ENCODE measurements around the gene PVALB. TPM values are rescaled to one million over a fixed set of nuclear protein-coding genes. Genes with fewer than 3 reads are reported as not detected.

The PVALB gene
- total RNA-seq, 2 donors from 2014 or later, result not detected

DNA sequence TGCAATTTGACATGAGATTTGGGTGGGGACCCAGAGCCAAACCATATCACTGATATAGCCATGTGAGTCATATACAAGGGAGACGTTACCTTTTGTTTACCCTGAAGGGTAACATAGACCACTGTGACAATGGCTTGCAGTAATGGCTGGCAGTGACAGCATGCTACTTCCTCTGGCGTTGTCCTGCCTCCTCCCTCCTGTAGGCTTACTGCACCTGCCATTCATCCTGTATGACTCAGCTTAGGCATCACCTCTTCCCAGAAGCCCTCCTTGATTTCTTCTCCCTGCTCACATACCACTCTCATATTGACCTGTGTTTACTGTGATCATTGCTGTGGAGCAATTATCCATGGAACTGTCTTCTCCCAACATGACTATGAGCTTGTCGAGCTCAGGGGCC lies 12.0 kb upstream of the PVALB start:
- peak; percentile 43 to 51 for ATAC-seq
- H3K36me3 Mint-ChIP-seq, result peaks cover 0 to 4% of the 10 kb centered on the region in 2 donors
- no peak for DNase-seq (ENCODE audit: low spot score in 2 of 2)
- no peaks in the 10 kb centered on the region for H3K9me3 Mint-ChIP-seq
- H3K27ac Mint-ChIP-seq, result no peak overlapping the region

DNA sequence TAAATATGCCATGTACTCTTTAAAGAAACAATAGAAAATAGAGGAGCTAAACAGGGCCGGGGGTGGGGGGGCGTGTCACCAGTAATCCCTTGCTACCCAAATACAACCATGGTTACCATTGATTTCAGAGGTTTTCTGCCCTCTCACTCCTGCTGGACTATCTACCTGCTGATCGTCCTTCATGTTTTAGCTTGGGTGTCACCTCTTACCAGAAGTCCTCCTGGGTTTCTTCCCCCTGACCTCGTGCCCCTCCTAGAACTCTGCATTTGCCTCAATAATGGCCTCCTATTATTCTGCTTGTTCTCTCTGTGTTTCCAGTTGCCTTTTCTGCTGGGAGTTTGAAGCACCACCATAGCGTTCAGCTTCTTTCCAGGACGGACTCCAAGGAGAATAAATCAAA lies 9.4 kb upstream of the PVALB start:
- ATAC-seq, result no peak
- DNase-seq (ENCODE audit: low spot score in 2 of 2), result no peak
- Mint-ChIP-seq H3K9me3 (no peaks in the 10 kb centered on the region), H3K36me3 (no peaks in the 10 kb centered on the region), H3K27ac (no peak overlapping the region)

DNA sequence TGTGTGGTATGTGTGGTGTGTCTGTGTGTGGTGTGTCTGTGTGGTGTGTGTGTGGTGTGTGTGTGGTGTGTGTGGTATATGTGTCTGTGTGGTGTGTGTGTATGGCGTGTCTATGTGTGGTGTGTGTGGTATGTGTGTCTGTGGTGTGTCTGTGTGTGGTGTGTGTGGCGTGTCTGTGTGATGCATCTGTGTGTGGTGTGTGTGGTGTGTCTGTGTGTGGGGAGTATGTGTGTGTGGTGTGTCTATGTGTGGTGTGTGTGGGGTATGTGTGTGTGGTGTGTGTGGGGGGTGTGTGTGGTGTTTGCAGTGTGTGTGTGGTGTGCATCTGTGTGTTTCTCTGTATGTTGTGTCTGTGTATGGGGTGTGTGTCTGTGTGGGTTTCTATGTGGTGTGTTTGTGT lies 7.8 kb upstream of the PVALB start:
- H3K27ac Mint-ChIP-seq, result no peak overlapping the region
- no peaks in the 10 kb centered on the region for H3K9me3 Mint-ChIP-seq
- ATAC-seq (no peak), DNase-seq (ENCODE audit: low spot score in 2 of 2) (no peak)
- no peaks in the 10 kb centered on the region for H3K36me3 Mint-ChIP-seq

DNA sequence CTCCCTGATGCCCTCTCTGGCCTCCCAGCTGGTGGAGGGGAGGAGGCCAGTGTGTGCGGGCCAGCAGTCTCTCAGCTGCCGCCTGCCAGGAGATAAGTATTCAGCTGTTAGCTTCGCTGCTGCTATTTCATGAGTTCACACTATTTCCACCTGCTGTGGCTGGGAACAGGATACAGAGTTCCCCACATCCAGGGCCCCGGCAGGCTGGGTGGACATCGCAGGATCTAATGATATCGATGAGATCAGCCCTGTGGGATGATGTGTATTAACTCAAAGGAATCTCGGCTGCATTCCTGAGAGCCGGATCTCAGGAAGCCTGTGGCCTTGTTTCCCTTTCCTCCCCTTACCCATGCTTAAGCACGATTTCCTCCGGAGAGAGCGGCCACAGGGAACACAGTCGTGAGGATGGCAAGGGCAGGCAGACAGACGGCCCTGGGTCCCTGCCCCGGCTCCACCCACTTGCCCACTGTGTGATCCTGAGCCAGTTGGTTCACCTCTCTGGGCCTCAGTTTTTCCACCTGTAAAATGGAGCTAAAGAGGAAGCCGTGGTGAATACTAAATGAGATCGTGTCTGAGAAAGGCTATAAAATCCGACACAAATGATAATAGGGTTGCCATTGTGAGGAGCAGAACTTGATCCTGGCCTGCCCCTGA lies 6.5 kb upstream of the PVALB start:
- no peaks in the 10 kb centered on the region for H3K36me3 Mint-ChIP-seq
- no peaks in the 10 kb centered on the region for H3K9me3 Mint-ChIP-seq
- no peak for ATAC-seq
- no peak overlapping the region for H3K27ac Mint-ChIP-seq
- DNase-seq (ENCODE audit: low spot score in 2 of 2), result no peak

DNA sequence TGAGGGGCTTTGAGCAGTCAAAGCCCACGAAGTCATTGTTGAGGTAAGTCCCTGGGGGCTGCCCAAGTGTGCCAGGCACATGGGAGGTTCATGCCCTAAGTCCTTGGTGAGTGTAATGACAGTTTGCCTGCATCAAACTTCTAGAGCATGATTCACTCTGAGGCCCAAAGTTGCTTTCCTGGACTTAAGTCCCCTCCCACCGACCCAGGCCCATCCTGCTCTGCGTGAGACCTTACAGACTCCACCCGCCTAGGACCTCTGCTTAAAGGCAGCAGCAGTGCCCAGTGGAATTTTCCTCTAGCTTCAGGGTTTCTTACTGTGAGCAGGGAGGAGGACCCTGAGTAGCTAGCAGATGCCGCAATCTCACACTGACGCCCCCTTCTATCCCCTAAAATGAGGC lies 5.7 kb upstream of the PVALB start:
- ATAC-seq, result no peak
- peaks cover 0 to 3% of the 10 kb centered on the region in 2 donors for H3K36me3 Mint-ChIP-seq

DNA sequence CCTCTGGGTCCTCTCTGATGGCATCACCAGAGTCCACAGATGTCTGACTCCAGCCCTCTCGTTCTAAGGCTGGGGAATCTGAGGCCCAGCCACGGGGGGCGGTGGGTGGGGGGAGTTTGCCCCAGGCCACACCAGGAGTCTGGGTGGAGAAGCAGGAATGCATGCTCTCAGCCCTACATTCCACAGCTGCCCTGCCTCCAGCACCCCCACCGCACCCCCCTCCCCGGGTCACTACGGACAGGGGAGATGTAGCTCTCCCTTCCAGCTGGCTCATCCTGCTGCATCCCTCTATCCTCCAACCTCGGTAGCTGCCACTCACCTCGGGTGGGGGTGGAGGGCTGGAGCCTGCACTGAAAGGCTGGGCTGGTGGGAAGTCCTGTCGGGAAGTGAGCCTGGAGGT lies 2.3 kb upstream of the PVALB start:
- no peak for ATAC-seq
- peaks cover 0 to 6% of the 10 kb centered on the region in 2 donors for H3K36me3 Mint-ChIP-seq
- no peak overlapping the region for H3K27ac Mint-ChIP-seq
- H3K9me3 Mint-ChIP-seq, result no peaks in the 10 kb centered on the region
- no peak for DNase-seq (ENCODE audit: low spot score in 2 of 2)

More for the DNA sequence above, 5.7 kb upstream of the PVALB start:
- Mint-ChIP-seq H3K27ac (no peak overlapping the region), H3K9me3 (no peaks in the 10 kb centered on the region)
- DNase-seq (ENCODE audit: low spot score in 2 of 2), result no peak

DNA sequence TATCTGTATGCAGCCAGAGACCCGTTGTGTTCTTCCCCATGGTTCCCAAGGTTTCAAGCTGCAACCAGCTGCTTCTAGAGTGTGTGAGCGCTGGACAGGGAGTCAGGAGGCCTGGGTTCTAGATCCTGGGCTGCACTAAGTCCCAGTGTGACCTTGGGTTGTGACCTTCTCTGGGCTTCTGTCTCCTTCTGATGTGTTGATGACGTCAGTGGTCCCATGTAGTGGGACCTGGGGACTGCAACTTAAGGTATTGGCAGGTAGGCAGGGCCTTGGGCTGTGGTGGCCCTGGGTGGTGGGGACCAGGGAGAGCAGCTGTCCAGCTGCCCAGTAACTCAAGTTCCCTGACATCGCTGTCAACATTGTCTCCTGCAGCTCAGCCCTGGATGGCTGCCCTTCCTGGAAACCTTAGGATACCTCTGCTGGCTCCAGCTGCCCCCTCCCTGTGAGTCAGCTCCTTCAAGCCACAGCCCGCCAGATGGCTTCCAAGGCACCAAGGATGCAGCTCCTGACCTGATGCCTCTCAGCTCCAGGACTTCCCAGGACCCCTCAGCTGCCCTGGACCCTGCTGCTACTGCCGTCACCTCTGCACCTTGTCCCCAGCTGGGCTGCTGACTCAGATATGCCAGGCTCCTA lies 1.3 kb upstream of the PVALB start:
- DNase-seq (ENCODE audit: low spot score in 2 of 2), result no peak
- no peaks in the 10 kb centered on the region for H3K9me3 Mint-ChIP-seq
- ATAC-seq, result no peak
- no peak overlapping the region for H3K27ac Mint-ChIP-seq
- peaks cover 0 to 6% of the 10 kb centered on the region in 2 donors for H3K36me3 Mint-ChIP-seq

DNA sequence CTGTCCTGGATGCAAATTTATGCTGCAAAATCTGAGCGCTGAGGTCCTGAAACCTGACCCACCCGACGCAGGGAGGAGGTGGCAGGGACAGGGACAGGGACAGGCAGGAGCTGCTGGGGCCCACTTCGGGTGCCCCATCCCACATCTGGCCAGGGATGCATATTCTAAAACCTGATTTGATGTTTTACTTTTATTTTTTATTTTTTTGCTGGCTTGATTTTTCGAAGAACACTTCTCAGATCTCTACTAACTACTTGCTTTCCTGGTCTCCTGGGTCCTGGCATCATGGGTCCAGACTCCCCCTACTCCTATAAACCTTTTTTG lies 652 bp upstream of the PVALB start:
- no peaks in the 10 kb centered on the region for H3K9me3 Mint-ChIP-seq
- H3K36me3 Mint-ChIP-seq, result peaks cover 0 to 6% of the 10 kb centered on the region in 2 donors
- no peak overlapping the region for H3K27ac Mint-ChIP-seq
- DNase-seq (ENCODE audit: low spot score in 2 of 2) (no peak), ATAC-seq (no peak)

DNA sequence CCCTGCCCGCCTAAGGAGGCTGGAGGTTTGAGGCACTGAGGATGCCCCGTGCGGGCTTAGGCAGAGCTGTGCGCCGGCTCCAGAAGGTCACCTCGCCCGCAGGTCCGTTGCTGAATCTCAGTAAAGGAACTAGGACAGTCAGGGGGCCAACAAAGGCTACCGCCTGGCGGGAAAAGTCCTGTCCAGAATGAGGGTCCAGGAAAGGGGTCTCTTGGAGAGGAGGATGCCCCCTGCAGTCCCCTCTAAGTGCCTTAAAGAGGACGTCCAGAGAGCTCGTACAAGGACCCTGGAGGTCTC lies 548 bp downstream of the PVALB start:
- no peaks in the 10 kb centered on the region for H3K9me3 Mint-ChIP-seq
- H3K27ac Mint-ChIP-seq, result no peak overlapping the region
- DNase-seq (ENCODE audit: low spot score in 2 of 2) (no peak), ATAC-seq (peak in 1 of 2 donors; percentile 9)
- peaks cover 0 to 6% of the 10 kb centered on the region in 2 donors for H3K36me3 Mint-ChIP-seq

DNA sequence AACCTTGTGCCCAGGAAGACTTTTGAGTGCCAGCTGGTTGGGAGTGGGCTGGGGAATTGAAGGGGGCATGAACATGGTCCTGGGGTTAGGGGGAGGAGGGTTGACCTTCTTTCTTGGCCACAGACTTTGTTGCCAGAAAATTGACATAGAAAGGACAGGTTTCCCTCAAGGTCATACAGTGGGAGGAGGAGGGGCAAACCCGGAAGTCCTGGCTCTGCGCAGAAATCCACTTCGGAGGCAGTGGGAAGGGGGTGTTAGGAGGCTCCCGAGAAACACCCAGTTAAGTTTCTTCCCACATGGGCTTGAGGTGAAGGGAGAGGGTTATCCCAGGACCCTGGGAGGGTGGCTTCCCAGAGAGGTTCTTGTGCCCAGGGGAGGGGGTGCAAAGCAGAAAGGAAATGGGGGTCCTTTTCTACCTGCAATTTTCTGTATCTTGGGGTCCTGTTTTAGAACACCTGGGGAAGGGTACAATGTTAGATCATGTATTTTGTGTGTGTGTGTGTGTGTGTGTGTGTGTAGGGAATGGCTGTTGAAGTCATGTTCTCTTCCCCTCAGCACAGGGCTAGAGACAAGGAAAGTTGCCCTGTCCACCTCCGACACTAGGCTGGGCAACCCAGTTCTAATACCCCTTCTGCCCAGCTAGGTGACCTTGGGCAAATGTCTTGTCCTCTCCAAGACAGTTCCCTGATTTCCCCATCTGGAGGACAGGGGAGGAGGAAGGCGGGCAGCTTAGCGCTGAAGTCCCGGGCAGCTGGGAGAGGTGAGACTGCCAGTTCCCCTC lies 1.1 kb downstream of the PVALB start:
- ATAC-seq (no peak), DNase-seq (ENCODE audit: low spot score in 2 of 2) (no peak)
- Mint-ChIP-seq H3K9me3 (no peaks in the 10 kb centered on the region), H3K36me3 (peaks cover 0 to 6% of the 10 kb centered on the region in 2 donors), H3K27ac (no peak overlapping the region)

DNA sequence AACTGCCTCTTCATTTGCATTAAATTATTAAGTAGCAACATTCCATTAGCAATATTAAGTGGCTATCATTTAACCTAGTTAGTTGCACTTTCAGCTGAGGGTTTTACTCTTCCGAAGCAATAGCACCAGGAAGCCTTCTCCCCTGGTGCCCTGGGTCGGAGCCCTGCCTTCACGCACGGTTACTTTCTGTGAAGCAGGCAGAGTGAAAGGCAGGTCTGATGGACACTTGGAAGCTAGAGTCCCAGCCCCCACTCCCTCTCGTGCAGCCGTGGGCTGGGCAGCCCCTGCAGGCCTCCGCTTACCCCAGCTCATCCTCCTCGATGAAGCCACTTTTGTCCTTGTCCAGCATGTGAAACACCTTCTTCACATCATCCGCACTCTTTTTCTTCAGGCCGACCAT lies 2.0 kb downstream of the PVALB start:
- no peak overlapping the region for H3K27ac Mint-ChIP-seq
- no peaks in the 10 kb centered on the region for H3K9me3 Mint-ChIP-seq
- peaks cover 0 to 6% of the 10 kb centered on the region in 2 donors for H3K36me3 Mint-ChIP-seq
- no peak for ATAC-seq
- DNase-seq (ENCODE audit: low spot score in 2 of 2), result no peak

DNA sequence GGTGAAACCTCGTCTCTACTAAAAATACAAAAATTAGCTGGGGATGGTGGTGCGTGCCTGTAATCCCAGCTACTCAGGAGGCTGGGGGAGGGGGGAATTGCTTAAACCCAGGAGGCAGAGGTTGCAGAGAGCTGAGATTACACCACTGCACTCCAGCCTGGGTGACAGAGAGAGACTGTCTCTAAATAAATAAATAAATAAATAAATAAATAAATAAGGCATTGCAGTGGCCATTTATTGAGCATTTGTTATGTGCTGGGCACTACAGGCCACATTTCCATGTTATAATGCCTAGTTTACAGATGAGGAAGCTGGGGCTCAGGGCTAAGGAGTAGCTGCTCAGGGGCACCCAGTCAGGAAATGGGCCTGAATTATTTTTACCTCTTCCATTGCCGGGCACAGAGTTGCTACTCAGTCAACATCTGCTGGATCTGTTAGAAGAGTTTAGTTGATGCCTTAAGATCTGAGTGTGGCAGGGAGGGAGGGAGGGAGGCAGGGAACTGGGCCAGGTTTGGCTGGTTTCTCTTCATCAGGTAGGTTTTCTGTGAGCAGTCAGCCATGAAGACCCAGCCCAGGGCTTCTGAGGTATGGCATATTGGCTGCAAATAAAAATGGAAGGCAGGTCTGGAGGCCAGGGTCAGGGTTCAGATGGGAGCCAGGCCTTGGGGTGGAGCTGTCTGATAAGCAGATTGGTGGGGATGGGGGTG lies 5.6 kb downstream of the PVALB start:
- ATAC-seq, result no peak
- no peaks in the 10 kb centered on the region for H3K36me3 Mint-ChIP-seq
- DNase-seq (ENCODE audit: low spot score in 2 of 2), result no peak
- no peaks in the 10 kb centered on the region for H3K9me3 Mint-ChIP-seq
- no peak overlapping the region for H3K27ac Mint-ChIP-seq

DNA sequence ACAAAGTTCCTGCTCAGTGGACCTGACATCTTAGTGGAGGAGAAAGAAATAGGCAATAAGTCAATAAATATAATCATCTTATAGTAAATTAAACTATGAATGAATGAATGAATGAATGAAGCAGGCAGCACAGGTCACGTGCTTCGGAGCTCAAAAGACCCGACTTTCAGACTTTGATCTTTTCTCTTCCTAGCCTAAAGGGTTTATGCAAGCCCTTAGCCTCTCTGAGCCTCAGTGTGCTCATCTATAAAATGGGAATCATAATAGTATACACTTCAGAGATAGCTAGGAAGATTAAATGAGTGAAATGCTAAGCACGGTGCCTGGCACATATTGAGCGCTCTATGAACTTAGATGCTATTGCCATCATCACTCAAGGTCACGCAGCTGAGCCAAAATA lies 7.5 kb downstream of the PVALB start:
- Mint-ChIP-seq H3K36me3 (no peaks in the 10 kb centered on the region), H3K9me3 (no peaks in the 10 kb centered on the region), H3K27ac (peak overlapping the region in 1 of 2 donors; percentile 27)
- DNase-seq (ENCODE audit: low spot score in 2 of 2) (no peak), ATAC-seq (no peak)

DNA sequence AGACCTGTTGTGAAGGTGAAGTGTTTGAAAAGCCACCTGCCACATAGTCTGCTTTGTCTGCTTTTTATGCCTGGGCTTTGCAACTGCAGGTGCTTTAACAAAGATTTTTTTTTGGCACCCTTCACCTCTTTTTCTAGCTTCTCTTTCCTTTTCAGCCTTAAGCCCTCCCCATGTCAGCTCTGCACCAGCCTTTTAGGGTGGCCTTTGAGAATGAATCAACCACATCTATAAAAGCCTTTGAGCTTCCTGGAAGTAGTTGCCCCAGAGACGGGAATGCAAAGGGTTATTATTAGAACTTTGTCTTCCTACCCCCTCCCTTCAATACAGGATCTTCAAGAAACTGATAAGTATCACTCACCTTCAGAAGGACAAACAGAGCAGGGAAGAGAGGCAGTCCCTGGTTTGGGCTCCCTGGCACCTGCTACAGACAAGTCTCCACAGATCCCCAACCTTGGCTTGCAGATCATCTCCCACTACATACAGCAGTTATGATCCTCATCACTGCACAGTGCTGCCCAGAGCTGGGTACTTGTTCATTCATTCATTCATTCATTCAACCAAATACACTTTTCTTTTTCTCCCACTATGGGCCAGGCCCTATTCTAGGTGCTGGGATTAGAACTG lies 8.0 kb downstream of the PVALB start:
- DNase-seq (ENCODE audit: low spot score in 2 of 2) (no peak), ATAC-seq (no peak)
- Mint-ChIP-seq H3K9me3 (no peaks in the 10 kb centered on the region), H3K36me3 (no peaks in the 10 kb centered on the region), H3K27ac (peak overlapping the region; percentile 27 to 44)

DNA sequence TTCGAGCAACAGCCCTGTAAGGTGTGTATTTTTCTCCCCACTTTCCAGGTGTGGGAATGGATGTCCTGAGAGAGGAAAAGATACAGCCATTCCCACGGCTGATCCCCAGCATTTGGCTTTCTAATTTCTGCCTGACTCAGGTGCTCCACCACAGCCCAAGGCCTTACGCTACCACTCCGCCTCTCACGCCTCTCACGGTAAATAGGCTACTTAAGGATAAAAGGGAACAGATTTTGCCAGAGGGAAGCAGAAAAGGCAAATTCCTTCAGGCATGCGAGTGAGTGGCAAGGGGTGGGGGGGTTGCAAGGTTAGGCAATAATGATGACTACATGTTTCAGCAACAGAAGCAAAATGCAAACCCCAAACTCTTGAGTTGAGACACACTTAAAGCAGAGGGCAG lies 9.2 kb downstream of the PVALB start:
- peak overlapping the region in 1 of 2 donors; percentile 27 for H3K27ac Mint-ChIP-seq
- DNase-seq (ENCODE audit: low spot score in 2 of 2), result no peak
- ATAC-seq, result no peak
- H3K9me3 Mint-ChIP-seq, result no peaks in the 10 kb centered on the region
- no peaks in the 10 kb centered on the region for H3K36me3 Mint-ChIP-seq

DNA sequence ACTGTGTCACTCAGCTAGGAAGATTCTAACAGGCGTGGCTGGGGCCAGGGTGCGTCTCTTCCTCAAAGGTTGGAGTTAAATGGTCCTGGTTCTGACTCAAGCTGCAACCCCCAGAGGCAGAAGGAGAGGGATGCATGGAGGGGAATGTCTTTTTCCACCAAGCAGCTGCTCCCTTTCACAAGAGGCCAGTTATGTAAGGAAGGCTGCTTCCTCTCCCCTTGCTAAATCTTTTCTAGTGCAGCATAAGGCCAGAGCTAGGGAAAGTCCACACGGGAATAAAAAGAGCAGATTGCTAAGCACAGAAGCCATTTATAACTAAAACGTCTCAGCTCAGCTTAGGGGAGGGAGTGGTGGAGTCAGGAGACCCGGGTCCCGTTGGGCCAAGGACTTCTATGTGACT lies 10.0 kb downstream of the PVALB start:
- Mint-ChIP-seq H3K9me3 (no peaks in the 10 kb centered on the region), H3K27ac (no peak overlapping the region), H3K36me3 (no peaks in the 10 kb centered on the region)
- DNase-seq (ENCODE audit: low spot score in 2 of 2) (no peak), ATAC-seq (no peak)

DNA sequence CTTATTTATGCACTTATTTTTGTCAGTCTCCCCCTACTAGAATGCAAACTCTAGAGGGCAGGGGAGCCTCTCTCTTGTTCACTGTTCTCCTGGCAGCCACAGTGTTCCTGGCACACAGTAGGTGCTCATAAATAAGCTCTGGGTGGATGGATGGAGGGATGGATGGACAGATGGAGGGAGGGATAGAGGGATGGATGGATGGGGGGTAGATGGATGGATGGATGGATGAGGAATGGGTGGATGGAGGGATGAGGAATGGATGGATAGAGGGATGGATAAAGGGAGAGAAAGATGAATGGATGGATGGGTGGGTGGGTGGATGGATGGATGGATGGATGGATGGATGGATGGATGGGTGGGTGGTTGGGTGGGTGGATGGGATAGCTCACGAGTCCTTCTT lies 13.5 kb downstream of the PVALB start:
- Mint-ChIP-seq H3K9me3 (no peaks in the 10 kb centered on the region), H3K27ac (no peak overlapping the region), H3K36me3 (no peaks in the 10 kb centered on the region)
- no peak for ATAC-seq
- DNase-seq (ENCODE audit: low spot score in 2 of 2), result no peak

All from activated naive CD4-positive, alpha-beta T cell treated with anti-CD3 and anti-CD28 coated beads, Interleukin-2, amount 50 U/mL, for 72 hours (primary cell).